GM21423 (cell line): ENCODE results near the gene STARD9.

Source experiments
- ATAC-seq: cut with Tn5 transposase; IDR thresholded peaks from one replicate; pipeline ENCODE4 v1.9.1; 2021; ENCODE audit warnings: mild to moderate bottlenecking, moderate library complexity; ENCODE audit not compliant: unreplicated experiment

The STARD9 gene

GRCh38 chr15:42726114-42726513 is 150.7 kb downstream of the STARD9 start:
- ATAC-seq = no peak

GRCh38 chr15:42727750-42728381 is 152.5 kb downstream of the STARD9 start:
- ATAC-seq = no peak

- no peak for ATAC-seq
Measured at GRCh38 chr15:42728560-42728959, 153.2 kb downstream of the STARD9 start.

- no peak for ATAC-seq
Measured at GRCh38 chr15:42728972-42729371, 153.6 kb downstream of the STARD9 start.

- no peak for ATAC-seq
Measured at GRCh38 chr15:42729409-42729808, 154.0 kb downstream of the STARD9 start.

GRCh38 chr15:42730135-42730534 is 154.7 kb downstream of the STARD9 start:
- ATAC-seq = no peak

GRCh38 chr15:42730536-42730935 is 155.1 kb downstream of the STARD9 start:
- ATAC-seq = no peak

- no peak for ATAC-seq
Measured at GRCh38 chr15:42731461-42731860, 156.1 kb downstream of the STARD9 start.

- ATAC-seq = no peak
Measured at GRCh38 chr15:42732095-42732827, 156.9 kb downstream of the STARD9 start.

GRCh38 chr15:42733027-42733426 is 157.6 kb downstream of the STARD9 start:
- no peak for ATAC-seq

GRCh38 chr15:42734076-42734672 is 158.8 kb downstream of the STARD9 start:
- ATAC-seq = no peak

GRCh38 chr15:42735382-42736165 is 160.2 kb downstream of the STARD9 start:
- ATAC-seq = no peak

GRCh38 chr15:42736178-42736792 is 160.9 kb downstream of the STARD9 start:
- ATAC-seq = peak; percentile 20

- peak; percentile 86 for ATAC-seq
Measured at GRCh38 chr15:42736793-42737528, 161.6 kb downstream of the STARD9 start, which contains the start of gene CDAN1. TSS of gene CDAN1 (minus strand) at chr15:42737128. CDS start at chr15:42737102, 26 bp downstream.

- ATAC-seq = no peak
Measured at GRCh38 chr15:42737529-42738328, 162.3 kb downstream of the STARD9 start.

- no peak for ATAC-seq
Measured at GRCh38 chr15:42741710-42742109, 166.3 kb downstream of the STARD9 start.

- no peak for ATAC-seq
Measured at GRCh38 chr15:42742149-42742548, 166.7 kb downstream of the STARD9 start.

GRCh38 chr15:42744195-42744594 is 168.8 kb downstream of the STARD9 start:
- ATAC-seq = no peak

GRCh38 chr15:42749266-42749665 is 173.9 kb downstream of the STARD9 start:
- ATAC-seq = no peak
